HG03108 (cell line): ENCODE results near the gene LPIN3.

ENCODE experiments used
- ATAC-seq: cut with Tn5 transposase; IDR thresholded peaks from one replicate; pipeline ENCODE4 v1.9.1; 2021; ENCODE audit warnings: moderate library complexity; ENCODE audit not compliant: unreplicated experiment

LPIN3 gene

GRCh38 chr20:41390889-41391288 is 50.3 kb downstream of the LPIN3 start:
- ATAC-seq, result no peak

- no peak for ATAC-seq
Measured at GRCh38 chr20:41391587-41392001, 51.0 kb downstream of the LPIN3 start.

- ATAC-seq, result no peak
Measured at GRCh38 chr20:41392295-41392694, 51.7 kb downstream of the LPIN3 start.

GRCh38 chr20:41392871-41393704 is 52.5 kb downstream of the LPIN3 start:
- no peak for ATAC-seq

- ATAC-seq, result no peak
Measured at GRCh38 chr20:41393705-41394066, 53.1 kb downstream of the LPIN3 start.

- ATAC-seq, result no peak
Measured at GRCh38 chr20:41394081-41394480, 53.5 kb downstream of the LPIN3 start.

GRCh38 chr20:41394931-41395666 is 54.5 kb downstream of the LPIN3 start:
- ATAC-seq, result no peak

- no peak for ATAC-seq
Measured at GRCh38 chr20:41395667-41396664, 55.3 kb downstream of the LPIN3 start.

GRCh38 chr20:41398408-41398807 is 57.8 kb downstream of the LPIN3 start:
- ATAC-seq, result no peak

GRCh38 chr20:41403604-41404003 is 63.0 kb downstream of the LPIN3 start:
- ATAC-seq, result no peak

GRCh38 chr20:41405436-41405835 is 64.8 kb downstream of the LPIN3 start:
- no peak for ATAC-seq

- ATAC-seq, result no peak
Measured at GRCh38 chr20:41406353-41406752, 65.7 kb downstream of the LPIN3 start.

- ATAC-seq, result no peak
Measured at GRCh38 chr20:41406896-41407444, 66.3 kb downstream of the LPIN3 start.

GRCh38 chr20:41407607-41408006 is 67.0 kb downstream of the LPIN3 start:
- ATAC-seq, result no peak

- no peak for ATAC-seq
Measured at GRCh38 chr20:41408156-41408794, 67.7 kb downstream of the LPIN3 start.

- ATAC-seq, result no peak
Measured at GRCh38 chr20:41408986-41409385, 68.4 kb downstream of the LPIN3 start.
